ENCODE measurements around the gene FOXJ3.

- TF ChIP-seq CTCF (IDR thresholded peaks at IDR 0.05 in 4 of 5, conservative IDR thresholded peaks at IDR 0.05 in 1 of 5) (no peak), POLR2A (IDR thresholded peaks at IDR 0.05) (no peak)
Observed at GRCh38 chr1:42163536-42164503, 171.2 kb downstream of the FOXJ3 start.
